HEK293 (cell line): ENCODE results near the gene MAN1B1.

Experiments used
- CTCF ChIA-PET: fragments of 350-600 bp; formaldehyde crosslinking; extraction: SDS; loops from one replicate; lab custom pipeline; 2021; ENCODE audit warnings: antibody characterized with exemption; lab: Yijun Ruan, JAX
- POLR2A ChIA-PET: fragments of 300-600 bp; formaldehyde crosslinking; extraction: SDS; loops from one replicate; lab custom pipeline; 2020; ENCODE audit warnings: antibody characterized with exemption, inconsistent platforms; lab: Yijun Ruan, JAX
- H3K27ac ChIP-seq: fragments of 200-500 bp; sonication (Bioruptor generic); 2 replicates; pipeline ENCODE4 v1.5.1; 2014; ENCODE audit warnings: low read depth, low read length, control low read depth, inconsistent platforms; ENCODE audit errors: extremely low read depth
- H3K36me3 ChIP-seq, 2 experiments: fragments of 200-500 bp in 1 of 2; sonication (Bioruptor generic) in 1 of 2; 1 replicate in 1 of 2; 2 replicates in 1 of 2; pipeline ENCODE4 v1.5.1; 2014 to 2017; ENCODE audit warnings: inconsistent platforms in 2 of 2, low read length in 2 of 2; ENCODE audit not compliant: control insufficient read depth in 2 of 2, insufficient read depth in 1 of 2
- H3K4me1 ChIP-seq: fragments of 200-500 bp; sonication (Bioruptor generic); 2 replicates; pipeline ENCODE4 v1.5.1; 2014; ENCODE audit warnings: mild to moderate bottlenecking, low read length, inconsistent platforms; ENCODE audit not compliant: control insufficient read depth, insufficient read depth
- H3K4me3 ChIP-seq: 2 replicates; pipeline ENCODE4 v1.5.1; 2011; ENCODE audit warnings: low read depth, mild to moderate bottlenecking, control low read depth, low read length, moderate library complexity
- H3K9me3 ChIP-seq: fragments of 200-500 bp; sonication (Bioruptor generic); 2 replicates; pipeline ENCODE4 v1.5.1; 2014; ENCODE audit warnings: low read depth, low read length, inconsistent platforms; ENCODE audit not compliant: control insufficient read depth, insufficient read depth
- KLF1 ChIP-seq: fragments of 450-650 bp; formaldehyde crosslinking; IDR thresholded peaks from 2 replicates; pipeline ENCODE4 v1.5.1; 2016; ENCODE audit warnings: missing biosample characterization, missing genetic modification characterization
- KLF8 ChIP-seq: fragments of 450-650 bp; formaldehyde crosslinking; IDR thresholded peaks from 2 replicates; pipeline ENCODE4 v1.5.1; 2016; ENCODE audit warnings: missing biosample characterization, missing genetic modification characterization
- SP2 ChIP-seq: fragments of 450-650 bp; formaldehyde crosslinking; IDR thresholded peaks from 2 replicates; pipeline ENCODE4 v1.5.1; 2016; ENCODE audit warnings: missing biosample characterization, missing genetic modification characterization
- YY1 ChIP-seq: fragments of 450-650 bp; formaldehyde crosslinking; IDR thresholded peaks from 2 replicates; pipeline ENCODE4 v1.5.1; 2018; ENCODE audit warnings: missing biosample characterization, missing genetic modification characterization
- ZBTB20 ChIP-seq: fragments of 450-650 bp; formaldehyde crosslinking; IDR thresholded peaks from 2 replicates; pipeline ENCODE4 v1.5.1; 2016; ENCODE audit warnings: missing biosample characterization, missing genetic modification characterization
- ZBTB8A ChIP-seq: fragments of 450-650 bp; formaldehyde crosslinking; IDR thresholded peaks from 2 replicates; pipeline ENCODE4 v1.5.1; 2016; ENCODE audit warnings: missing biosample characterization, missing genetic modification characterization
- ZFP37 ChIP-seq: fragments of 450-650 bp; formaldehyde crosslinking; IDR thresholded peaks from 2 replicates; pipeline ENCODE4 v1.5.1; 2016; ENCODE audit warnings: missing biosample characterization, missing genetic modification characterization
- ZFP69B ChIP-seq: fragments of 450-650 bp; formaldehyde crosslinking; IDR thresholded peaks from 2 replicates; pipeline ENCODE4 v1.5.1; 2016; ENCODE audit warnings: missing biosample characterization, missing genetic modification characterization
- ZNF394 ChIP-seq: fragments of 450-650 bp; formaldehyde crosslinking; IDR thresholded peaks from 2 replicates; pipeline ENCODE4 v1.5.1; 2016; ENCODE audit warnings: missing biosample characterization, missing genetic modification characterization, mild to moderate bottlenecking, moderate library complexity, borderline replicate concordance
- ZNF585B ChIP-seq: fragments of 450-650 bp; formaldehyde crosslinking; IDR thresholded peaks from 2 replicates; pipeline ENCODE4 v1.5.1; 2016; ENCODE audit warnings: missing biosample characterization, missing genetic modification characterization
- ZNF600 ChIP-seq: fragments of 450-650 bp; formaldehyde crosslinking; IDR thresholded peaks from 2 replicates; pipeline ENCODE4 v1.5.1; 2016; ENCODE audit warnings: missing biosample characterization, missing genetic modification characterization
- TF ChIP-seq, protein P1 (sequence below): fragments of 450-650 bp; formaldehyde crosslinking; optimal IDR thresholded peaks from 2 replicates; pipeline ENCODE3; 2016; ENCODE audit warnings: missing biosample characterization, mild to moderate bottlenecking, missing genetic modification characterization
- TF ChIP-seq, protein P2 (sequence below): fragments of 450-650 bp; formaldehyde crosslinking; IDR thresholded peaks from 2 replicates; pipeline ENCODE4 v1.5.1; 2016; ENCODE audit warnings: missing biosample characterization, missing genetic modification characterization
- TF ChIP-seq, protein P3 (sequence below): fragments of 450-650 bp; formaldehyde crosslinking; IDR thresholded peaks from 2 replicates; pipeline ENCODE4 v1.5.1; 2016; ENCODE audit warnings: missing biosample characterization, missing genetic modification characterization
- TF ChIP-seq, protein P4 (sequence below): fragments of 450-650 bp; formaldehyde crosslinking; conservative IDR thresholded peaks from 2 replicates; pipeline ENCODE4 v1.5.1; 2016; ENCODE audit warnings: low read depth, missing biosample characterization, missing genetic modification characterization
- TF ChIP-seq, protein P5 (sequence below): fragments of 450-650 bp; formaldehyde crosslinking; IDR thresholded peaks from 2 replicates; pipeline ENCODE4 v1.5.1; 2017; ENCODE audit warnings: missing biosample characterization, missing genetic modification characterization
- TF ChIP-seq, protein P6 (sequence below): fragments of 450-650 bp; formaldehyde crosslinking; IDR thresholded peaks from 2 replicates; pipeline ENCODE4 v1.5.1; 2016; ENCODE audit warnings: missing biosample characterization, missing genetic modification characterization
- TF ChIP-seq, protein P7 (sequence below): fragments of 450-650 bp; formaldehyde crosslinking; IDR thresholded peaks from 2 replicates; pipeline ENCODE4 v1.5.1; 2016; ENCODE audit warnings: missing biosample characterization, missing genetic modification characterization

Gene MAN1B1

DNA sequence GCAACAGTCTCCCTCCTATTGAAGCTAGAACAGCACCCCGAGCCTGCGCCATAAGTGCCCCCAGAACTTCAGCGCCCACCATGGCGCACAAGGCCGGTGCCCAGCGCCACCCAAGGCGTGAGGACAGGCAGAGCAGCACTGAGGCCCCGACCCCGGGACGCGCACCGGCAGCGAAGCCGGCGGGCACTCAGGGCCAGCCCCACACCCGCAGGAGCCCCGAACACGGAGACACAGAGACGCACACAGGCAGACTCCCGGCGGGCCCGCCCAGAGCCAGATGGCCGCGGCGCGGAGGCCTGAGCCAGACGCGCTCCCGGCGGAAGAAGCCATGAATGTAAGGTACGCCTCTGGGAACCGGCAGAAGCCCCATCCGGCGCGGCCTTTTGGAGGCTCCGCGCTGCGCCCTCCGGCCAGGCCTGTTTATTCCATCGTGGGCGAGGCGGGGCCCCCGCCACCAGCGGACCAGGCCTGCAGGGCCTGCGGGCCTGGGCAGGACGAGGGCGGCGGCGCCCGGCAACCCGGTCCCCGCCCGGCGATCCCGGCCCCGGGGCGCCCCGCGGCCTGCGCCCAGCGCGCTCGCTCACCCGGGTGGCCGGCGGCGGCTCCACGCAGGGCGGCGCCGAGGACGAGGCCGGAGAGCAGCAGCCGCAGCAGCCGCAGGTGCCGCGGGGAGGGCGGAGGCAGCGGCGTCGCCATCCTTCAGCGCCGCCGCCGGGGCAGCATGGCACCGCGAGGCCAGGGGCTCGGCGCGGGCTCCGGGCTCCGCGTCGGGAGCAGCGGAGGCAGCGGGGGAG lies 41.3 kb upstream of the MAN1B1 start:
- no peaks in the 10 kb centered on the region for H3K9me3 ChIP-seq
- H3K4me3 ChIP-seq = peak overlapping the region; percentile 58
- H3K4me1 ChIP-seq = peaks cover 5% of the 10 kb centered on the region; the same call in 1 of the 2 replicates
- ChIA-PET POLR2A (interaction anchor here (0.8 to 1.0 kb wide), 4 partner anchors 10 to 257 kb away, joined by 3 read pairs; partner anchors contain the start of genes NRARP, SAPCD2 and TUBB4B), CTCF (interaction anchor here (0.5 to 5.4 kb wide), 13 partner anchors 10 to 266 kb away, joined by 3 to 237 read pairs (median 11); partner anchors contain the start of genes ABCA2, FUT7 and SAPCD2)
- peaks cover 0 to 6% of the 10 kb centered on the region in 2 experiments; a peak in 1 of 3 replicates for H3K36me3 ChIP-seq
- peak overlapping the region; percentile 79; the same call in 1 of the 2 replicates for H3K27ac ChIP-seq
- TF ChIP-seq, protein P1, sequence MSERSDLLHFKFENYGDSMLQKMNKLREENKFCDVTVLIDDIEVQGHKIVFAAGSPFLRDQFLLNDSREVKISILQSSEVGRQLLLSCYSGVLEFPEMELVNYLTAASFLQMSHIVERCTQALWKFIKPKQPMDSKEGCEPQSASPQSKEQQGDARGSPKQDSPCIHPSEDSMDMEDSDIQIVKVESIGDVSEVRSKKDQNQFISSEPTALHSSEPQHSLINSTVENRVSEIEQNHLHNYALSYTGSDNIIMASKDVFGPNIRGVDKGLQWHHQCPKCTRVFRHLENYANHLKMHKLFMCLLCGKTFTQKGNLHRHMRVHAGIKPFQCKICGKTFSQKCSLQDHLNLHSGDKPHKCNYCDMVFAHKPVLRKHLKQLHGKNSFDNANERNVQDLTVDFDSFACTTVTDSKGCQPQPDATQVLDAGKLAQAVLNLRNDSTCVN (tag by site-specific recombination) = peak; percentile 68
- TF ChIP-seq, protein P2, sequence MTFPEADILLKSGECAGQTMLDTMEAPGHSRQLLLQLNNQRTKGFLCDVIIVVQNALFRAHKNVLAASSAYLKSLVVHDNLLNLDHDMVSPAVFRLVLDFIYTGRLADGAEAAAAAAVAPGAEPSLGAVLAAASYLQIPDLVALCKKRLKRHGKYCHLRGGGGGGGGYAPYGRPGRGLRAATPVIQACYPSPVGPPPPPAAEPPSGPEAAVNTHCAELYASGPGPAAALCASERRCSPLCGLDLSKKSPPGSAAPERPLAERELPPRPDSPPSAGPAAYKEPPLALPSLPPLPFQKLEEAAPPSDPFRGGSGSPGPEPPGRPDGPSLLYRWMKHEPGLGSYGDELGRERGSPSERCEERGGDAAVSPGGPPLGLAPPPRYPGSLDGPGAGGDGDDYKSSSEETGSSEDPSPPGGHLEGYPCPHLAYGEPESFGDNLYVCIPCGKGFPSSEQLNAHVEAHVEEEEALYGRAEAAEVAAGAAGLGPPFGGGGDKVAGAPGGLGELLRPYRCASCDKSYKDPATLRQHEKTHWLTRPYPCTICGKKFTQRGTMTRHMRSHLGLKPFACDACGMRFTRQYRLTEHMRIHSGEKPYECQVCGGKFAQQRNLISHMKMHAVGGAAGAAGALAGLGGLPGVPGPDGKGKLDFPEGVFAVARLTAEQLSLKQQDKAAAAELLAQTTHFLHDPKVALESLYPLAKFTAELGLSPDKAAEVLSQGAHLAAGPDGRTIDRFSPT = peak; percentile 83
- TF ChIP-seq SP2 (tag by site-specific recombination) (peak; percentile 34), ZNF394 (tag by site-specific recombination) (no peak), KLF1 (tag by site-specific recombination) (peak; percentile 44), ZNF600 (peak; percentile 12), ZFP69B (0 out of 2 replicates have a peak, but pooled peaks have one; percentile 16), ZBTB20 (tag by site-specific recombination) (peak; percentile 67; the same call in 1 of the 2 replicates), ZFP37 (tag by site-specific recombination) (0 out of 2 replicates have a peak, but pooled peaks have one; percentile 26), ZBTB8A (tag by site-specific recombination) (peak; percentile 40; the same call in 1 of the 2 replicates), ZNF585B (no peak), YY1 (tag by site-specific recombination) (peak; percentile 42; the same call in 1 of the 2 replicates), KLF8 (tag by site-specific recombination) (peak; percentile 9; the same call in 1 of the 2 replicates)
- TF ChIP-seq, protein P3, sequence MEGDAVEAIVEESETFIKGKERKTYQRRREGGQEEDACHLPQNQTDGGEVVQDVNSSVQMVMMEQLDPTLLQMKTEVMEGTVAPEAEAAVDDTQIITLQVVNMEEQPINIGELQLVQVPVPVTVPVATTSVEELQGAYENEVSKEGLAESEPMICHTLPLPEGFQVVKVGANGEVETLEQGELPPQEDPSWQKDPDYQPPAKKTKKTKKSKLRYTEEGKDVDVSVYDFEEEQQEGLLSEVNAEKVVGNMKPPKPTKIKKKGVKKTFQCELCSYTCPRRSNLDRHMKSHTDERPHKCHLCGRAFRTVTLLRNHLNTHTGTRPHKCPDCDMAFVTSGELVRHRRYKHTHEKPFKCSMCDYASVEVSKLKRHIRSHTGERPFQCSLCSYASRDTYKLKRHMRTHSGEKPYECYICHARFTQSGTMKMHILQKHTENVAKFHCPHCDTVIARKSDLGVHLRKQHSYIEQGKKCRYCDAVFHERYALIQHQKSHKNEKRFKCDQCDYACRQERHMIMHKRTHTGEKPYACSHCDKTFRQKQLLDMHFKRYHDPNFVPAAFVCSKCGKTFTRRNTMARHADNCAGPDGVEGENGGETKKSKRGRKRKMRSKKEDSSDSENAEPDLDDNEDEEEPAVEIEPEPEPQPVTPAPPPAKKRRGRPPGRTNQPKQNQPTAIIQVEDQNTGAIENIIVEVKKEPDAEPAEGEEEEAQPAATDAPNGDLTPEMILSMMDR (tag by site-specific recombination) = 0 out of 2 replicates have a peak, but pooled peaks have one; percentile 7
- TF ChIP-seq, protein P4, sequence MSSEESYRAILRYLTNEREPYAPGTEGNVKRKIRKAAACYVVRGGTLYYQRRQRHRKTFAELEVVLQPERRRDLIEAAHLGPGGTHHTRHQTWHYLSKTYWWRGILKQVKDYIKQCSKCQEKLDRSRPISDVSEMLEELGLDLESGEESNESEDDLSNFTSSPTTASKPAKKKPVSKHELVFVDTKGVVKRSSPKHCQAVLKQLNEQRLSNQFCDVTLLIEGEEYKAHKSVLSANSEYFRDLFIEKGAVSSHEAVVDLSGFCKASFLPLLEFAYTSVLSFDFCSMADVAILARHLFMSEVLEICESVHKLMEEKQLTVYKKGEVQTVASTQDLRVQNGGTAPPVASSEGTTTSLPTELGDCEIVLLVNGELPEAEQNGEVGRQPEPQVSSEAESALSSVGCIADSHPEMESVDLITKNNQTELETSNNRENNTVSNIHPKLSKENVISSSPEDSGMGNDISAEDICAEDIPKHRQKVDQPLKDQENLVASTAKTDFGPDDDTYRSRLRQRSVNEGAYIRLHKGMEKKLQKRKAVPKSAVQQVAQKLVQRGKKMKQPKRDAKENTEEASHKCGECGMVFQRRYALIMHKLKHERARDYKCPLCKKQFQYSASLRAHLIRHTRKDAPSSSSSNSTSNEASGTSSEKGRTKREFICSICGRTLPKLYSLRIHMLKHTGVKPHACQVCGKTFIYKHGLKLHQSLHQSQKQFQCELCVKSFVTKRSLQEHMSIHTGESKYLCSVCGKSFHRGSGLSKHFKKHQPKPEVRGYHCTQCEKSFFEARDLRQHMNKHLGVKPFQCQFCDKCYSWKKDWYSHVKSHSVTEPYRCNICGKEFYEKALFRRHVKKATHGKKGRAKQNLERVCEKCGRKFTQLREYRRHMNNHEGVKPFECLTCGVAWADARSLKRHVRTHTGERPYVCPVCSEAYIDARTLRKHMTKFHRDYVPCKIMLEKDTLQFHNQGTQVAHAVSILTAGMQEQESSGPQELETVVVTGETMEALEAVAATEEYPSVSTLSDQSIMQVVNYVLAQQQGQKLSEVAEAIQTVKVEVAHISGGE (tag by site-specific recombination) = peak; percentile 73
- TF ChIP-seq, protein P5, sequence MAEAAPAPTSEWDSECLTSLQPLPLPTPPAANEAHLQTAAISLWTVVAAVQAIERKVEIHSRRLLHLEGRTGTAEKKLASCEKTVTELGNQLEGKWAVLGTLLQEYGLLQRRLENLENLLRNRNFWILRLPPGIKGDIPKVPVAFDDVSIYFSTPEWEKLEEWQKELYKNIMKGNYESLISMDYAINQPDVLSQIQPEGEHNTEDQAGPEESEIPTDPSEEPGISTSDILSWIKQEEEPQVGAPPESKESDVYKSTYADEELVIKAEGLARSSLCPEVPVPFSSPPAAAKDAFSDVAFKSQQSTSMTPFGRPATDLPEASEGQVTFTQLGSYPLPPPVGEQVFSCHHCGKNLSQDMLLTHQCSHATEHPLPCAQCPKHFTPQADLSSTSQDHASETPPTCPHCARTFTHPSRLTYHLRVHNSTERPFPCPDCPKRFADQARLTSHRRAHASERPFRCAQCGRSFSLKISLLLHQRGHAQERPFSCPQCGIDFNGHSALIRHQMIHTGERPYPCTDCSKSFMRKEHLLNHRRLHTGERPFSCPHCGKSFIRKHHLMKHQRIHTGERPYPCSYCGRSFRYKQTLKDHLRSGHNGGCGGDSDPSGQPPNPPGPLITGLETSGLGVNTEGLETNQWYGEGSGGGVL = no peak
- TF ChIP-seq, protein P6, sequence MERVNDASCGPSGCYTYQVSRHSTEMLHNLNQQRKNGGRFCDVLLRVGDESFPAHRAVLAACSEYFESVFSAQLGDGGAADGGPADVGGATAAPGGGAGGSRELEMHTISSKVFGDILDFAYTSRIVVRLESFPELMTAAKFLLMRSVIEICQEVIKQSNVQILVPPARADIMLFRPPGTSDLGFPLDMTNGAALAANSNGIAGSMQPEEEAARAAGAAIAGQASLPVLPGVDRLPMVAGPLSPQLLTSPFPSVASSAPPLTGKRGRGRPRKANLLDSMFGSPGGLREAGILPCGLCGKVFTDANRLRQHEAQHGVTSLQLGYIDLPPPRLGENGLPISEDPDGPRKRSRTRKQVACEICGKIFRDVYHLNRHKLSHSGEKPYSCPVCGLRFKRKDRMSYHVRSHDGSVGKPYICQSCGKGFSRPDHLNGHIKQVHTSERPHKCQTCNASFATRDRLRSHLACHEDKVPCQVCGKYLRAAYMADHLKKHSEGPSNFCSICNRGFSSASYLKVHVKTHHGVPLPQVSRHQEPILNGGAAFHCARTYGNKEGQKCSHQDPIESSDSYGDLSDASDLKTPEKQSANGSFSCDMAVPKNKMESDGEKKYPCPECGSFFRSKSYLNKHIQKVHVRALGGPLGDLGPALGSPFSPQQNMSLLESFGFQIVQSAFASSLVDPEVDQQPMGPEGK (tag by site-specific recombination) = 0 out of 2 replicates have a peak, but pooled peaks have one; percentile 7
- TF ChIP-seq, protein P7, sequence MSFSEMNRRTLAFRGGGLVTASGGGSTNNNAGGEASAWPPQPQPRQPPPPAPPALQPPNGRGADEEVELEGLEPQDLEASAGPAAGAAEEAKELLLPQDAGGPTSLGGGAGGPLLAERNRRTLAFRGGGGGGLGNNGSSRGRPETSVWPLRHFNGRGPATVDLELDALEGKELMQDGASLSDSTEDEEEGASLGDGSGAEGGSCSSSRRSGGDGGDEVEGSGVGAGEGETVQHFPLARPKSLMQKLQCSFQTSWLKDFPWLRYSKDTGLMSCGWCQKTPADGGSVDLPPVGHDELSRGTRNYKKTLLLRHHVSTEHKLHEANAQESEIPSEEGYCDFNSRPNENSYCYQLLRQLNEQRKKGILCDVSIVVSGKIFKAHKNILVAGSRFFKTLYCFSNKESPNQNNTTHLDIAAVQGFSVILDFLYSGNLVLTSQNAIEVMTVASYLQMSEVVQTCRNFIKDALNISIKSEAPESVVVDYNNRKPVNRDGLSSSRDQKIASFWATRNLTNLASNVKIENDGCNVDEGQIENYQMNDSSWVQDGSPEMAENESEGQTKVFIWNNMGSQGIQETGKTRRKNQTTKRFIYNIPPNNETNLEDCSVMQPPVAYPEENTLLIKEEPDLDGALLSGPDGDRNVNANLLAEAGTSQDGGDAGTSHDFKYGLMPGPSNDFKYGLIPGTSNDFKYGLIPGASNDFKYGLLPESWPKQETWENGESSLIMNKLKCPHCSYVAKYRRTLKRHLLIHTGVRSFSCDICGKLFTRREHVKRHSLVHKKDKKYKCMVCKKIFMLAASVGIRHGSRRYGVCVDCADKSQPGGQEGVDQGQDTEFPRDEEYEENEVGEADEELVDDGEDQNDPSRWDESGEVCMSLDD (tag by site-specific recombination) = no peak
